Choroid plexus epithelial cell (primary cell): ENCODE measurements around the gene BARX2.

Experiments
- DNase-seq: peaks from one replicate; pipeline ENCODE4 v3.0.0-alpha.2; 2010; ENCODE audit warnings: low read depth
- H3K4me3 ChIP-seq: 2 replicates; pipeline ENCODE4 v1.5.1; 2011; ENCODE audit warnings: low read depth, mild to moderate bottlenecking, control low read depth, low read length, moderate library complexity
- CTCF ChIP-seq: conservative IDR thresholded peaks from 2 replicates; pipeline ENCODE4 v1.5.1; 2011; ENCODE audit warnings: low read depth, mild to moderate bottlenecking, control low read depth, inconsistent platforms, low read length, moderate library complexity

Gene BARX2

GRCh38 chr11:129434641-129435498 is 59.2 kb downstream of the BARX2 start:
- no peak for TF ChIP-seq CTCF
- DNase-seq: no peak
- H3K4me3 ChIP-seq: no peak overlapping the region

- DNase-seq: no peak
- no peak overlapping the region for H3K4me3 ChIP-seq
- no peak for TF ChIP-seq CTCF
Observed at GRCh38 chr11:129435499-129436245, 60.0 kb downstream of the BARX2 start.

GRCh38 chr11:129436573-129436972 is 60.9 kb downstream of the BARX2 start:
- no peak for DNase-seq
- TF ChIP-seq CTCF: no peak
- H3K4me3 ChIP-seq: no peak overlapping the region

GRCh38 chr11:129440028-129440713 is 64.5 kb downstream of the BARX2 start:
- DNase-seq: no peak
- no peak overlapping the region for H3K4me3 ChIP-seq
- no peak for TF ChIP-seq CTCF

GRCh38 chr11:129442171-129442570 is 66.5 kb downstream of the BARX2 start:
- TF ChIP-seq CTCF: no peak
- H3K4me3 ChIP-seq: no peak overlapping the region
- no peak for DNase-seq

- no peak for DNase-seq
- no peak overlapping the region for H3K4me3 ChIP-seq
- no peak for TF ChIP-seq CTCF
Observed at GRCh38 chr11:129443276-129443675, 67.6 kb downstream of the BARX2 start.
